Activated naive CD4-positive, alpha-beta T cell (primary cell): ENCODE data around the gene KASH5.

Experiments
- DNase-seq, 4 experiments: peaks; one replicate each; lab custom pipeline; 2025; lab: John Stamatoyannopoulos, UW

Gene KASH5

GRCh38 chr19:49387936-49388372 lies at the start of gene KASH5:
KASH5 (plus strand) TSS chr19:49388249; CDS start chr19:49390884, 2,635 bp downstream.
- DNase-seq = peak; percentile 52 to 78 (median 58)

GRCh38 chr19:49338691-49339300 lies 49.3 kb upstream of the KASH5 start:
- DNase-seq = no peak

- no peak for DNase-seq
These were observed 48.6 kb upstream of the KASH5 start for GRCh38 chr19:49339301-49340068.

GRCh38 chr19:49340069-49340864 lies 47.8 kb upstream of the KASH5 start:
- DNase-seq = no peak

- DNase-seq = no peak
These were observed 47.0 kb upstream of the KASH5 start for GRCh38 chr19:49340865-49341718.

- DNase-seq = no peak
These were observed 45.7 kb upstream of the KASH5 start for GRCh38 chr19:49342291-49342721.

GRCh38 chr19:49343123-49343522 lies 44.9 kb upstream of the KASH5 start:
- no peak for DNase-seq

- DNase-seq = no peak
These were observed 43.3 kb upstream of the KASH5 start for GRCh38 chr19:49344505-49345423.

- DNase-seq = no peak
These were observed 40.9 kb upstream of the KASH5 start for GRCh38 chr19:49347191-49347590.

GRCh38 chr19:49347835-49348234 lies 40.2 kb upstream of the KASH5 start:
- DNase-seq = no peak

GRCh38 chr19:49348305-49349189 lies 39.5 kb upstream of the KASH5 start:
- DNase-seq = no peak

GRCh38 chr19:49349567-49349966 lies 38.5 kb upstream of the KASH5 start:
- DNase-seq = no peak

GRCh38 chr19:49355909-49356353 lies 32.1 kb upstream of the KASH5 start:
- no peak for DNase-seq

GRCh38 chr19:49356382-49356781 lies 31.7 kb upstream of the KASH5 start:
- DNase-seq = no peak

- DNase-seq = no peak
These were observed 30.9 kb upstream of the KASH5 start for GRCh38 chr19:49357186-49357585.

GRCh38 chr19:49359851-49360820 lies 27.9 kb upstream of the KASH5 start:
- no peak for DNase-seq

- no peak for DNase-seq
These were observed 26.5 kb upstream of the KASH5 start for GRCh38 chr19:49361438-49362047.
